ENCODE measurements around the gene SS18L1. TPM values are rescaled to one million over a fixed set of nuclear protein-coding genes. Genes with fewer than 3 reads are reported as not detected.

Gene SS18L1
- total RNA-seq, 1 experiment from 2014 or later, result 17.9 TPM

DNA sequence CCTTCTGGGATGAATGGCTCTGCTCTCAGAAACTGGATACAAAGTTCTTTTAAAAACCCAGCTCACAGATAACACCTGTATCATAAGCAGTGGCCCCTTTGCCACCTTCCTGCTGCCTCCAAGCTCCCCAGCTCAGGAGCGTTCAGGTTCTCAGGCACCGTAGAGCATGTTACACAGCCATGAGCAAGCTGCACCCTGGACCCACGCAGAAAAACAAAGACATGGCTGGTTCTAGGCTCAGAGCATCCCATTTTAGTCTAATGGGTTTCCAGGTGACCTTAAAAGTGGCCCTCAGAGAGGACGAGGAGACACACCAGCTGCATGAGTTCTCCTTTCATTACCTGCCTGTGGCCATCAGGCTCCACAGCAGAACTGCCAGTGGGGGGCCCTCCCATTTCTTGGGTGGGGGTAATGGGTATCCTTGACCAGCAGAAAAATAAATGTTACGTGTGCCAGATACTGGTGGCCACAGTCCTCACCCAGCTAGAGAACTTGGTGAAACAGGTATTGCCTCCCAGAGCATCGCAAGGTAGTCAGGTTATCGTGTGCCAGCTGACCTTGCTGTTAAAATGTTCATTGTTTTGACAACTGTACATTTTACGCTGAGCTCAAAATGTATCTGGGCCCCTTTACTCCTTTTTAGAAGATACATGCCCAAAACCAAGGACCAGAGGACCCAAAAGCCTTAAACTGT, 7.8 kb upstream of the SS18L1 start:
- Histone ChIP-seq H3K9me3 (ENCODE audit: low read length) (no peaks in the 10 kb centered on the region), H3F3A (ENCODE audit: low read length, unreplicated experiment) (no peaks in the 10 kb centered on the region), H4K20me1 (ENCODE audit: low read length) (peaks cover 40% of the 10 kb centered on the region), H3K9me2 (replicated peaks; ENCODE audit: low read length) (no peaks in the 10 kb centered on the region), H3K4me1 (ENCODE audit: insufficient read depth, low read length) (peaks cover 2% of the 10 kb centered on the region; the same call in 1 of the 2 replicates), H3K9ac (ENCODE audit: low read length) (no peak overlapping the region), H3K27ac (ENCODE audit: low read length) (no peak overlapping the region), H3K4me3 (ENCODE audit: low read length) (no peak overlapping the region), H3K27me3 (ENCODE audit: low read length) (no peaks in the 10 kb centered on the region), H2AFZ (ENCODE audit: low read length) (no peak overlapping the region), H3K36me3 (ENCODE audit: low read depth, low read length) (peaks cover 70% of the 10 kb centered on the region), H3K4me2 (ENCODE audit: low read length) (no peak overlapping the region), H3K79me2 (ENCODE audit: low read length) (peaks cover 21% of the 10 kb centered on the region)
- BruUV-seq (replicated peaks), result no TSS peak
- TF ChIP-seq EZH2 (IDR thresholded peaks at IDR 0.05; ENCODE audit: low read length, unreplicated experiment) (no peak), CTCF (conservative IDR thresholded peaks at IDR 0.05; ENCODE audit: low read depth, low read length) (no peak), EZH2phosphoT487 (IDR thresholded peaks at IDR 0.05; ENCODE audit: borderline replicate concordance, low read length) (no peak)
- ATAC-seq, result no peak
- intact Hi-C loops (cut with micrococcal nuclease), result loop anchor here (2.0 kb wide), 2 partner anchors 13 to 71 kb away; partner anchors contain the start of genes LSM14B and TAF4
- no peak for DNase-seq
- ChIA-PET POLR2A (ENCODE audit: unreplicated experiment) (no interaction called here), CTCF (no interaction called here)

DNA sequence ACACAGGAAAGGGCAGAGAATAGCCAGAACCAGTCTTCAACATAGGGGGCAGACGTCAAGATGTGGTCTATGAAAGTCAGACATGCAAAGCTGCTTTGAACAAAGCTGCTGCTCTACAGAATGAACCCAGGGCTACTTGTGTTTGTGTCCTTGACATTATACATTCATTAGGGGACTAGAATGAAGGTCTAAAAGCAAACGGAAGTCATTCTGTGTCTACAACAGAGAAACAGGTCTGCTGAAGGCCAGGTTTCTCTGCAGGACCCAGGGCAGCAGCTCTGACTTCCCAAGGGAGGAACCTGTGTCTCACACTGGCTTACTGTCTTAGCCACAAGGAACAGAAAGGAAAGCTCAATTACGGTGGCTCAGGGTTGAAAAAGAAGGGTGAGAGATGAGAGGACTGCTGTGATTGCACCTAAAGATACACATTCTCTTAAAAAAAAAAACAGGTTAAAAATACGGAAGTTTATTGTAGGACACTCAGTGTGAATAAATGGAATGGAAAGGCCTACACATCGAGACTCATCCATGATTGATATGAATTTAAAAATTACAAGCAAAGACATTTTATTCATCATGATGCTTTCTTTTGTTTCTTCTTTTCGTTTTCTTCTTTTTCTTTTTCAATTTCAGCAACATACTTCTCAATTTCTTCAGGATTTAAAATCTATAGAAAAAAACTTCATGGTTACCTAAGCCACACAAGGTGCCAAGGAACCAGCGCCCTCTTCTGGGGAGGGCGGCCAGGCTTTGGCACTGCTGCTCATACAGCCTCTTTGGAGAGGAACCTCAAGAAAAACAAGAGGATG, 7.1 kb upstream of the SS18L1 start:
- POLR2A ChIA-PET (ENCODE audit: unreplicated experiment), result no interaction called here
- Histone ChIP-seq H2AFZ (ENCODE audit: low read length) (no peak overlapping the region), H3K9me3 (ENCODE audit: low read length) (no peaks in the 10 kb centered on the region), H3K27ac (ENCODE audit: low read length) (no peak overlapping the region), H3K27me3 (ENCODE audit: low read length) (no peaks in the 10 kb centered on the region), H3K79me2 (ENCODE audit: low read length) (peaks cover 28% of the 10 kb centered on the region), H3K4me1 (ENCODE audit: insufficient read depth, low read length) (peaks cover 10% of the 10 kb centered on the region), H3F3A (ENCODE audit: low read length, unreplicated experiment) (no peaks in the 10 kb centered on the region), H3K36me3 (ENCODE audit: low read depth, low read length) (peaks cover 71% of the 10 kb centered on the region), H3K9ac (ENCODE audit: low read length) (no peak overlapping the region), H4K20me1 (ENCODE audit: low read length) (peaks cover 48% of the 10 kb centered on the region), H3K4me3 (ENCODE audit: low read length) (no peak overlapping the region), H3K4me2 (ENCODE audit: low read length) (no peak overlapping the region), H3K9me2 (replicated peaks; ENCODE audit: low read length) (no peaks in the 10 kb centered on the region)
- CTCF ChIA-PET, result no interaction called here
- intact Hi-C loops (cut with micrococcal nuclease), result loop anchor here (1.0 to 2.0 kb wide), 3 partner anchors 14 to 125 kb away; partner anchors contain the start of genes LSM14B and TAF4
- peak; percentile 82 for DNase-seq
- TF ChIP-seq CTCF (conservative IDR thresholded peaks at IDR 0.05; ENCODE audit: low read depth, low read length) (peak; percentile 96), EZH2 (IDR thresholded peaks at IDR 0.05; ENCODE audit: low read length, unreplicated experiment) (no peak)
- BruUV-seq (replicated peaks), result no TSS peak
- ATAC-seq, result peak; percentile 68

GRCh38 chr20:62137092-62137384, 6.5 kb upstream of the SS18L1 start:
- TF ChIP-seq EZH2phosphoT487 (IDR thresholded peaks at IDR 0.05; ENCODE audit: borderline replicate concordance, low read length) (no peak), EZH2 (IDR thresholded peaks at IDR 0.05; ENCODE audit: low read length, unreplicated experiment) (no peak), CTCF (conservative IDR thresholded peaks at IDR 0.05; ENCODE audit: low read depth, low read length) (peak; percentile 1; the same call in 1 of the 2 replicates)
- intact Hi-C loops (cut with micrococcal nuclease), result loop anchor here (1.0 to 2.0 kb wide), 3 partner anchors 14 to 126 kb away; partner anchors contain the start of genes LSM14B and TAF4
- no peaks in the 10 kb centered on the region for H3F3A ChIP-seq (ENCODE audit: low read length, unreplicated experiment)
- ChIA-PET CTCF (no interaction called here), POLR2A (ENCODE audit: unreplicated experiment) (no interaction called here)
- H3K9ac ChIP-seq (ENCODE audit: low read length), result no peak overlapping the region
- no TSS peak for BruUV-seq (replicated peaks)
- no peaks in the 10 kb centered on the region for H3K9me2 ChIP-seq (replicated peaks; ENCODE audit: low read length)
- H3K4me1 ChIP-seq (ENCODE audit: insufficient read depth, low read length), result peaks cover 12% of the 10 kb centered on the region
- ATAC-seq, result no peak
- H2AFZ ChIP-seq (ENCODE audit: low read length), result no peak overlapping the region
- no peaks in the 10 kb centered on the region for H3K9me3 ChIP-seq (ENCODE audit: low read length)
- H3K27me3 ChIP-seq (ENCODE audit: low read length), result no peaks in the 10 kb centered on the region
- DNase-seq, result no peak
- H3K4me3 ChIP-seq (ENCODE audit: low read length), result no peak overlapping the region
- H3K27ac ChIP-seq (ENCODE audit: low read length), result no peak overlapping the region
- H3K36me3 ChIP-seq (ENCODE audit: low read depth, low read length), result peaks cover 66% of the 10 kb centered on the region
- peaks cover 53% of the 10 kb centered on the region for H4K20me1 ChIP-seq (ENCODE audit: low read length)
- no peak overlapping the region for H3K4me2 ChIP-seq (ENCODE audit: low read length)
- H3K79me2 ChIP-seq (ENCODE audit: low read length), result peaks cover 34% of the 10 kb centered on the region
